ENCODE measurements around the gene B3GALT6. TPM values are rescaled to one million over a fixed set of nuclear protein-coding genes. Genes with fewer than 3 reads are reported as not detected.

B3GALT6 gene
- polyA plus RNA-seq, 3 donors = 22.3 to 27.1 (median 25.0) TPM

- no peak for DNase-seq
Observed at GRCh38 chr1:1211541-1212441, 20.2 kb upstream of the B3GALT6 start.

DNA sequence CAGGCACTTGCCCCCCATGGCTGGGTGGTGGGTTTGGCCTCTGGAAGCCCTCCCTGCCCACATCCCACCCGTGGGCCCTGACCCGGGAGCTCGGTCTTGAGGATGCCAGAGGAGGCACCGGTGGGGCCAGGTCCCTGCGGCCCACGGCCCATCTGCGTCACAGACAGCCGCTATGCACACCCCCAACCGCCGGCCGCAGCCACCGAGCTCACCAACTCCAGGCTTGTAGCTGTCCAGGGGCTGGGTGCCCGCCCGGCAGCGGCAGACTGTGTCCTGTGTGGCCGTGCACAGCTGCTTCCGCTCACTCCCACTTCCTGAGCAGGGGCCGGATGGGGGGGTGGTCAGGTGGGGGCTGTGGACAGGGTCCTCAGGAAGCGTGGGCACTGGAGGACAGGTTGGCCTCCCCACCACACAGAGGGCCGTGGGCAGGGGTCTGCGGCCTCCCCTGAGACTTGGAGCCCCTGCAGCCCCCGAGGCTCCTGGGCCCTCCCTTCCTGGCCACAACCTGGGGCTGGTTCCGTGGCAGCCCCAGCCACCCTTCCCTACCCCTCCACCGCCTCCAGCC is 19.2 kb upstream of the B3GALT6 start:
- DNase-seq = no peak

- DNase-seq = no peak
Observed at GRCh38 chr1:1213345-1214265, 18.4 kb upstream of the B3GALT6 start, which contains the start of gene TNFRSF4. Gene TNFRSF4, minus strand, starts transcription at chr1:1214153. Its CDS starts 26 bp downstream, at chr1:1214127.

- no peak for DNase-seq
Observed at GRCh38 chr1:1215080-1215676, 16.9 kb upstream of the B3GALT6 start.

DNA sequence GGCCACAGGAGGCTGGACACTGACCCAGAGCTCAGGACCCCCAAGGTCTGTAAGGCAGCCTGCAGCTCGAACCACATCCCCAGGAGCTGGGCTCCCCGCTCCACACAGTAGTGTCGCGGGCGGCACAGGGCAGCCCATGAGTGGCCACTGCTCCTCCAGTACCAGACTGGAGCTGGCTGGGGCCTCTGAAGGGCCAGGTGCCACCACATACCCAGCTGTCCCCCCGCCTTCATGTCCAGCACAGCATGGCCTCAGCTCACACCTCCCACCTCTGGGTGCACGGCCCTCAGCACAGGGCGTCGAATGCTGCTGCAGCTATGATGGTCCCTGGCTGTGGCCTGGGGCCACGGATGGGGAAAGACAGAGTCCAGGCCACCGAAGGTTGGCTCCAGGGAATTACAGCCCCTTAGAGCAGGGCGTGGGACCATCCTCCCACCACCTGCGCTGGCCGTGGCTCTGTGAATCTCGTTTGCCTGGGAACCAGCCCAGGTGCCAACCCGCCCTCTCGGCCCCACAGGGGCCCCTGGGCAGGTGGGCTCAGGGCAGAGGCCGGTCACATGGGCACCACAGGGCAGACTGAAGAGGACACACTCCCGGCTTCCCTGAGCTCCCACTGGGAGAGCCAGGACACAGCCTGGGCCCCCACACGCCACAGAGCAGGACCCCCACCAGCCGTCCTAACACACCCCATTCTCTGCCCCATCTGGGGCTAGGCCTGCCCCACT is 16.0 kb upstream of the B3GALT6 start:
- DNase-seq = no peak

- no peak for DNase-seq
Observed at GRCh38 chr1:1216770-1217620, 15.0 kb upstream of the B3GALT6 start.

GRCh38 chr1:1217621-1218523 is 14.2 kb upstream of the B3GALT6 start:
- DNase-seq = no peak

GRCh38 chr1:1218524-1219200 is 13.4 kb upstream of the B3GALT6 start:
- no peak for DNase-seq

- DNase-seq = no peak
Observed at GRCh38 chr1:1219341-1219740, 12.7 kb upstream of the B3GALT6 start.

DNA sequence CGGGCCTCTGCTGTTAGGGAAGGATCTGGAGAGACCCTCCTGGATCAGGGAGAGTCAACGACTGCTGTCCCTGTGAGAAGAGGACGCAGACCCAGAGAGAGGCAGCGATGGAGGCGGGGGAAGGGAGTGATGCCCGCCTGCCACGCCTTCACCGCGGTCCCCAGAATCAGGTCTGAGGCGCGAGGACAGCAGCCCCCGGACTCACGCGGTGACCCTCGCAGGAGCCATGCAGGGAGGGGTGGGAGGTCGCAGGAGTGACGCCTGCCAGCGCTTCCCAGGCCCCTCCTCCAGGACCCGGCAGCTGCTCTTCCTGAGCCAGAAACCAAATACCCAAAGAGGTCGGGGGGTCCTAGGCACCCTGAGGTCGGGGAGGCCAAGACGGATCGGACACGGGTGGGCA is 11.8 kb upstream of the B3GALT6 start:
- no peak for DNase-seq

DNA sequence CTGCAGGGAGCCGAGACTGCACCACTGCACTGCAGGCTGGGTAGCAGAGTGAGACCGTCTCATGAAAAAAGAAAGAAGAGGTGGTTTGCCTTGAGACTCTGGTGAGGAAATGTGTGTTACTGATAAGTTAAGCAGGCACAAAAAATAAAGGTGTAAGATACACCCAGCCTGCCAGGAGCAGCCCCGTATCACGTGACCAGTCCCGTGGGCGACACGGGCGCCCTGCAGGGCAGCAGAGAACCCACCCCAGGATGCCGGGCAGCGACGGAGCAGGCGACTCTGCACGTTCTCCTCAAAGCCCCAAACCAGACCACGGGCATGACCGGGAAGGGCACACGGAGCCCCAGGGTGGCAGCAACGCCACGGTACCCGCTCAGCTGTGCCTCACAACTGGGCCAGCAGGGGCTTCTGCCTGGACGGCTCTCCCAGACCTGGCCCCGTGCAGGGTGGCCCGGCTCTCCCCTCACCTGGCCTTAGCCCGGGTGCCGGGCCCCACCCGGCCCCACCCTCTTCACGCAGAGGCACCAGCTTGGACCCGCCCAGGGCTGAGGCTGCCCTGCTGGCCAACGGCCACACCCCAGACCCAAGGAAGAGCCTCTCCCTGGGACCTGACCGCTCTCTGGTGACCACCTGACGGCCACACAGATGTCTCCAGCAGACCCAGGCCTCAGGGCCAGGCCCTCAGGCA is 10.0 kb upstream of the B3GALT6 start:
- DNase-seq = no peak

DNA sequence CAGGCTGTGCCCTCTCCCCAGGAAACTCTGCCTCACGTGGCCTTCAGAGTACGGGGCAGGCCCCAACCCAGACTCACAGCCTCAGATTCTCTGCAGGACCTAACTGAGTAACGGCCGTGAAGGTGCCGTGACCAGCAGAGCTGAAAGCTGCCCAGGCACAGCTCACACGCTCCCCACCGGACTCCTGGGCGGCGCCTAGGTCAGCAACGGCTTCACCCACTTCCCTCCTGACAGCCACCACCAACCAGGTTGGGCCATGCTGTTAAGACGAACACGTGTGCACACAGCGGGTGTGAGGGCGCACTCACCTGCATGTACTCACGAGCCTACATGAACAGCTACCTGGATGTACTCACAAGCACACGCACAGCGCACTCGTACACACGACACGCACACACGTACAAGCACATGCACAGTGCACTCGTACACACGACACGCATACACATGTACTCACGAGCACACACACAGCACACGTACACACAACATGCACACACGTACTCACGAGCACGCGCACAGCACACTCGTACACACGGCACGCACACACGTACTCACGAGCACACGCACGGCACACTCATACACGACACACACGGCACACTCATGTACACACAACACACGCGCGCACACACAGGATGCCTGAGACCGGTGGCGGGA is 9.3 kb upstream of the B3GALT6 start:
- DNase-seq = no peak

- DNase-seq = no peak
Observed at GRCh38 chr1:1223321-1223720, 8.7 kb upstream of the B3GALT6 start.

- DNase-seq = no peak
Observed at GRCh38 chr1:1223891-1224290, 8.1 kb upstream of the B3GALT6 start.

DNA sequence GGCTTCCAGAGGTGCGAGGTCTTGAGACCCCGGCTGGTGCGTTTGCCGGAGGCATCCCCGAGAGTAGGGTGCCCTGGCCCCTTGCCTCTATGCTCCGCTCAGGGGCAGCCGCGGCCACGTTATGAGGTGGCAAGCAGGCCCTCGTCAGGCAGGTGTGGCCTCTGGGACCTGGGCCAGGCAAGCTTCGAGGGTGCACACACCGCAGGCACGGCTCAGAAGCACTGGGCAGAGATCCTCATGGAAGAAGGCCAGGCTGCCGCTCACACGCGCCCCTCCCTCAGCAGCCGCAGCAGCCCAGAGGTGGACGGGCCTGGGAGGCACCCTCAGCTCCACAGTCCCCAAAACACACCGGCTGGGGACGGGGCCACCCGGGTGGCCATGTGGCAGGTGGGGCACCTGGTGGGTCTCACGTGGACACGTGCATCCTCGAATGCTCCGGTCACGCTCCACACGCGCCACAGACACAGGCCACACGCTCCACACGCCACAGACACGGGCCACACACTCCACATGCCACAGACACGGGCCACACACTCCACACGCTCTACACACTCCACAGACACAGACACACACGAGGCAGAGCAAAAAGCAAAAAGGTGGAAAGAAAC is 6.7 kb upstream of the B3GALT6 start:
- DNase-seq = no peak

DNA sequence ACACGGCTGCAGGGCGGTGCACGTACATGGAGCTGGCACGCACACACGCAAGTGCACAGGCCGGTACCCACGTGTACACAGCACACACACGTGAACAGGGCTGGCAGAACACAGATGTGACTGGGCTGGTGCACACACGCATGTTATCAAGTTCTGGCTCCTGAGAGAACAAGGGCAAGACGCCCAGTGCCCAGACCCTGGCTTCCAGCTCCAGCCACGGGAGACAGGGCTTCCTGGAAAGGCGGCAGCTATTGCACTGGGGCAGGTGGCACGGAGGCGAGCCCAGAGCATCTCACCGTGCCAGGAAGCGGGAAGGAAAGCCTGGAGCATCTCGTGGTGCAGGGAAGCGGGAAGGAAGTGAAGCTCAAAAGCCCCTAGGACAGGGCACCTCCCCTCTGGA is 6.1 kb upstream of the B3GALT6 start:
- DNase-seq = no peak
